Measurements from ENCODE around the gene QSOX2. TPM values are rescaled to one million over a fixed set of nuclear protein-coding genes. Genes with fewer than 3 reads are reported as not detected.

QSOX2 gene
- total and polyA plus RNA-seq, 10 donors: 12.3 to 20.3 (median 16.9) TPM

- Histone ChIP-seq H3K27me3 (replicated peaks in 1 of 7) (peaks cover 0 to 10% (median 7%) of the 10 kb centered on the region in 7 donors), H3K36me3 (peaks cover 1 to 89% (median 65%) of the 10 kb centered on the region in 6 donors), H3K4me1 (peaks cover 0 to 6% (median 2%) of the 10 kb centered on the region in 6 donors), H3K9me3 (peaks cover 0 to 9% (median 0%) of the 10 kb centered on the region in 8 donors), H3K27ac (no peak overlapping the region), H3K4me3 (no peak overlapping the region)
- DNase-seq: no peak
- TF ChIP-seq POLR2AphosphoS5 (IDR thresholded peaks at IDR 0.05) (no peak), POLR2A (IDR thresholded peaks at IDR 0.05) (no peak), CTCF (IDR thresholded peaks at IDR 0.05 in 8 of 11, conservative IDR thresholded peaks at IDR 0.05 in 3 of 11) (no peak)
- 86 to 91% (median 89%) methylated on average over 13 to 17 of the region's 17 CpGs for WGBS, 5 donors
- intact Hi-C loops (cut with DNase I; ENCODE audit: low total_unique reads): no loop called here
Observed at GRCh38 chr9:136209786-136210185, 35.8 kb downstream of the QSOX2 start.

DNA sequence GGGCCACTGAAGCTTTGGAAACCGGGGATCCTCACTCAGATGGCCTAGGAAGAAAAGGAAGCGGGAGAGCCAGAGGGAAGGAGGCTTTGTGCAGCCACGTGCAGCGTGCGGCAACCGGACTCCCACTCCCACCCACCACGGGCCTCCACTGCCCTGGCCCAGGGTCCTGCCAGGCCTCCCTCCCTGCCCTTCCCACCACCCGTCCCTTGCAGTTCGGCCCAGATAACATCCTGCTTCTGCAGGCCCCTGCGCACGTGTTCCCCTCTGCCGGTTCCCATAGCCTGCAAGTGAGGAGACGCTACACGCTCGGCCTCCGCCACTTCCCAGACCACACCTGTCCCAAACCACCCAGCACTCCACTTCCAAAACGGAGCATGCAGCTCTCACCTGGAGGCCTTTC, 36.4 kb downstream of the QSOX2 start:
- Histone ChIP-seq H3K4me1 (peaks cover 0 to 12% (median 4%) of the 10 kb centered on the region in 6 donors), H3K9me3 (peaks cover 0 to 7% (median 0%) of the 10 kb centered on the region in 8 donors), H3K27ac (no peak overlapping the region), H3K27me3 (replicated peaks in 1 of 7) (peaks cover 0 to 16% (median 13%) of the 10 kb centered on the region in 7 donors), H3K4me3 (no peak overlapping the region), H3K36me3 (peaks cover 0 to 84% (median 59%) of the 10 kb centered on the region in 6 donors)
- no peak for DNase-seq
- intact Hi-C loops (cut with DNase I; ENCODE audit: low total_unique reads): no loop called here
- WGBS, 5 donors: 92 to 96% (median 95%) methylated on average over 17 of the region's 17 CpGs
- TF ChIP-seq CTCF (IDR thresholded peaks at IDR 0.05 in 8 of 11, conservative IDR thresholded peaks at IDR 0.05 in 3 of 11): no peak
- no peak for TF ChIP-seq POLR2AphosphoS5 (IDR thresholded peaks at IDR 0.05)
- TF ChIP-seq POLR2A (IDR thresholded peaks at IDR 0.05): no peak

DNA sequence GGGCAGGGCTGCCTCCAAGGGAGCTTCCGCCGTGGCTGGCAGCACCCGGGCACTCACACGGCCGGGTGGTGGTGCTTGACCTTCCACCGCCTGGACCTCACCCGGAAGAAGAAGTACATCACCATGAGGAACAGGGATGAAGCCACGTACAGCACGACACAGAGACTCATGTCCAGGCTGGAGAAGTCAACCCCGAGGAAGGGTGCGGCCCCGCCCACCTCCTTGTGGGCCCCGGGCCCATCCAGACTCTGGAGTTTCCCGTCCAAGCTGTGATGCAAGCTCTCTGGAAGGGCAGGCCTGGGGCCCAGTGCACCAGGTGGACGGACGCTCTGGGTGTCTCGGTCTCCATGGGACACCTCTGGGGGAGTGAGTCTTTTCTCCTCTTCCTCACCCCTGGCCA, 36.9 kb downstream of the QSOX2 start:
- no peak for TF ChIP-seq POLR2A (IDR thresholded peaks at IDR 0.05)
- TF ChIP-seq POLR2AphosphoS5 (IDR thresholded peaks at IDR 0.05): peak in 1 of 3 donors; percentile 50
- Histone ChIP-seq H3K27ac (no peak overlapping the region), H3K4me1 (peaks cover 0 to 13% (median 5%) of the 10 kb centered on the region in 6 donors), H3K27me3 (replicated peaks in 1 of 7) (peaks cover 0 to 22% (median 18%) of the 10 kb centered on the region in 7 donors), H3K36me3 (peaks cover 0 to 78% (median 54%) of the 10 kb centered on the region in 6 donors), H3K4me3 (no peak overlapping the region), H3K9me3 (peaks cover 0 to 1% (median 0%) of the 10 kb centered on the region in 8 donors)
- DNase-seq: no peak
- intact Hi-C loops (cut with DNase I; ENCODE audit: low total_unique reads): no loop called here
- 76 to 90% (median 85%) methylated on average over 11 to 17 of the region's 17 CpGs for WGBS, 5 donors

- peaks cover 0 to 68% (median 43%) of the 10 kb centered on the region in 6 donors for H3K36me3 ChIP-seq
- H3K27ac ChIP-seq: no peak overlapping the region
- intact Hi-C loops (cut with DNase I; ENCODE audit: low total_unique reads): no loop called here
- WGBS, 5 donors: 84 to 98% (median 88%) methylated on average over 7 to 9 of the region's 9 CpGs
- no peaks in the 10 kb centered on the region for H3K9me3 ChIP-seq
- peaks cover 0 to 32% (median 29%) of the 10 kb centered on the region in 7 donors for H3K27me3 ChIP-seq (replicated peaks in 1 of 7)
- peaks cover 0 to 21% (median 9%) of the 10 kb centered on the region in 6 donors for H3K4me1 ChIP-seq
- DNase-seq: no peak
- no peak overlapping the region for H3K4me3 ChIP-seq
- TF ChIP-seq POLR2AphosphoS5 (IDR thresholded peaks at IDR 0.05) (no peak), CTCF (IDR thresholded peaks at IDR 0.05 in 8 of 11, conservative IDR thresholded peaks at IDR 0.05 in 3 of 11) (no peak), POLR2A (IDR thresholded peaks at IDR 0.05) (no peak)
Observed at GRCh38 chr9:136207616-136208015, 38.0 kb downstream of the QSOX2 start.
